Measurements from ENCODE around the gene BAZ2B. TPM values are rescaled to one million over a fixed set of nuclear protein-coding genes. Genes with fewer than 3 reads are reported as not detected.
"Not testable (repeated sequence)": the region's sequence is repeated elsewhere in the genome, so short reads cannot be mapped to it uniquely, and the experiment has no call there.

Gene BAZ2B
- total RNA-seq, 1 experiment from 2014 or later: 37.6 TPM

GRCh38 chr2:159438720-159439353 lies 177.5 kb downstream of the BAZ2B start:
- DNase-seq (ENCODE audit: low read depth, low spot score): no peak
- in situ Hi-C loops (cut with HindIII; ENCODE audit: low pct_unique_long_range_greater_than_20kb, low sequenced_read_pairs): no loop called here

GRCh38 chr2:159438284-159438683 lies 178.1 kb downstream of the BAZ2B start:
- in situ Hi-C loops (cut with HindIII; ENCODE audit: low pct_unique_long_range_greater_than_20kb, low sequenced_read_pairs): no loop called here
- no peak for DNase-seq (ENCODE audit: low read depth, low spot score)

- in situ Hi-C loops (cut with HindIII; ENCODE audit: low pct_unique_long_range_greater_than_20kb, low sequenced_read_pairs): no loop called here
- no peak for DNase-seq (ENCODE audit: low read depth, low spot score)
Observed at GRCh38 chr2:159432610-159433009, 183.7 kb downstream of the BAZ2B start.

- DNase-seq (ENCODE audit: low read depth, low spot score): no peak
- in situ Hi-C loops (cut with HindIII; ENCODE audit: low pct_unique_long_range_greater_than_20kb, low sequenced_read_pairs): no loop called here
Observed at GRCh38 chr2:159427048-159427447, 189.3 kb downstream of the BAZ2B start.

- DNase-seq (ENCODE audit: low read depth, low spot score): no peak
- in situ Hi-C loops (cut with HindIII; ENCODE audit: low pct_unique_long_range_greater_than_20kb, low sequenced_read_pairs): no loop called here
Observed at GRCh38 chr2:159419403-159419802, 196.9 kb downstream of the BAZ2B start.

- DNase-seq (ENCODE audit: low read depth, low spot score): no peak
- in situ Hi-C loops (cut with HindIII; ENCODE audit: low pct_unique_long_range_greater_than_20kb, low sequenced_read_pairs): no loop called here
Observed at GRCh38 chr2:159411460-159411859, 204.9 kb downstream of the BAZ2B start.

- in situ Hi-C loops (cut with HindIII; ENCODE audit: low pct_unique_long_range_greater_than_20kb, low sequenced_read_pairs): no loop called here
Observed at GRCh38 chr2:159410276-159410675, 206.1 kb downstream of the BAZ2B start.

GRCh38 chr2:159409116-159409800 lies 207.1 kb downstream of the BAZ2B start:
- in situ Hi-C loops (cut with HindIII; ENCODE audit: low pct_unique_long_range_greater_than_20kb, low sequenced_read_pairs): no loop called here
- DNase-seq (ENCODE audit: low read depth, low spot score): no peak

More at GRCh38 chr2:159410276-159410675, 206.1 kb downstream of the BAZ2B start:
- no peak for DNase-seq (ENCODE audit: low read depth, low spot score)

GRCh38 chr2:159402790-159403189 lies 213.6 kb downstream of the BAZ2B start:
- no peak for DNase-seq (ENCODE audit: low read depth, low spot score)
- in situ Hi-C loops (cut with HindIII; ENCODE audit: low pct_unique_long_range_greater_than_20kb, low sequenced_read_pairs): no loop called here

- in situ Hi-C loops (cut with HindIII; ENCODE audit: low pct_unique_long_range_greater_than_20kb, low sequenced_read_pairs); DNase-seq (ENCODE audit: low read depth, low spot score): not testable (repeated sequence)
Observed at GRCh38 chr2:159402160-159402559, 214.2 kb downstream of the BAZ2B start.

- in situ Hi-C loops (cut with HindIII; ENCODE audit: low pct_unique_long_range_greater_than_20kb, low sequenced_read_pairs): no loop called here
- peak; percentile 24 for DNase-seq (ENCODE audit: low read depth, low spot score)
Observed at GRCh38 chr2:159399716-159400415, 216.5 kb downstream of the BAZ2B start.

- in situ Hi-C loops (cut with HindIII; ENCODE audit: low pct_unique_long_range_greater_than_20kb, low sequenced_read_pairs): no loop called here
- DNase-seq (ENCODE audit: low read depth, low spot score): no peak
Observed at GRCh38 chr2:159396799-159397198, 219.5 kb downstream of the BAZ2B start.

GRCh38 chr2:159382447-159383028 lies 233.8 kb downstream of the BAZ2B start:
- in situ Hi-C loops (cut with HindIII; ENCODE audit: low pct_unique_long_range_greater_than_20kb, low sequenced_read_pairs): no loop called here
- no peak for DNase-seq (ENCODE audit: low read depth, low spot score)

- DNase-seq (ENCODE audit: low read depth, low spot score): no peak
- in situ Hi-C loops (cut with HindIII; ENCODE audit: low pct_unique_long_range_greater_than_20kb, low sequenced_read_pairs): no loop called here
Observed at GRCh38 chr2:159381574-159381973, 234.8 kb downstream of the BAZ2B start.

GRCh38 chr2:159380685-159381239 lies 235.6 kb downstream of the BAZ2B start:
- in situ Hi-C loops (cut with HindIII; ENCODE audit: low pct_unique_long_range_greater_than_20kb, low sequenced_read_pairs): no loop called here

GRCh38 chr2:159379181-159379580 lies 237.2 kb downstream of the BAZ2B start:
- in situ Hi-C loops (cut with HindIII; ENCODE audit: low pct_unique_long_range_greater_than_20kb, low sequenced_read_pairs): no loop called here
- DNase-seq (ENCODE audit: low read depth, low spot score): no peak

More at GRCh38 chr2:159380685-159381239, 235.6 kb downstream of the BAZ2B start:
- no peak for DNase-seq (ENCODE audit: low read depth, low spot score)

GRCh38 chr2:159375241-159375640 lies 241.1 kb downstream of the BAZ2B start:
- in situ Hi-C loops (cut with HindIII; ENCODE audit: low pct_unique_long_range_greater_than_20kb, low sequenced_read_pairs): no loop called here
- DNase-seq (ENCODE audit: low read depth, low spot score): no peak

GRCh38 chr2:159371506-159371905 lies 244.8 kb downstream of the BAZ2B start:
- in situ Hi-C loops (cut with HindIII; ENCODE audit: low pct_unique_long_range_greater_than_20kb, low sequenced_read_pairs): no loop called here
- DNase-seq (ENCODE audit: low read depth, low spot score): no peak

Measured in SK-MEL-5 (cell line).